ENCODE data around the gene PCCA. TPM values are rescaled to one million over a fixed set of nuclear protein-coding genes. Genes with fewer than 3 reads are reported as not detected.

The PCCA gene
- total RNA-seq, 1 experiment from 2014 or later: 8.9 TPM

GRCh38 chr13:100300243-100300642, 211.3 kb downstream of the PCCA start:
- CTCF ChIA-PET: interaction anchor here (0.5 kb wide), 1 partner anchor 388 kb away, joined by 3 read pairs; no protein-coding TSS in a partner anchor
- no peaks in the 10 kb centered on the region for H3K9me3 Mint-ChIP-seq (ENCODE audit: low read depth, unreplicated experiment)
- H3K4me3 Mint-ChIP-seq (ENCODE audit: low read depth, unreplicated experiment): no peak overlapping the region
- H3K4me1 Mint-ChIP-seq (ENCODE audit: low read depth, unreplicated experiment): no peaks in the 10 kb centered on the region
- DNase-seq: no peak
- H3K36me3 Mint-ChIP-seq (ENCODE audit: insufficient read depth, unreplicated experiment): no peaks in the 10 kb centered on the region
- no peaks in the 10 kb centered on the region for H3K27me3 Mint-ChIP-seq (ENCODE audit: unreplicated experiment)
- H3K27ac Mint-ChIP-seq (ENCODE audit: unreplicated experiment): no peak overlapping the region
- no TSS peak for BruUV-seq (replicated peaks)
- TF ChIP-seq CTCF (IDR thresholded peaks at IDR 0.05; ENCODE audit: unreplicated experiment): no peak
- intact Hi-C loops (cut with micrococcal nuclease; ENCODE audit: unreplicated experiment): no loop called here

- H3K9me3 Mint-ChIP-seq (ENCODE audit: low read depth, unreplicated experiment): no peaks in the 10 kb centered on the region
- TF ChIP-seq CTCF (IDR thresholded peaks at IDR 0.05; ENCODE audit: unreplicated experiment): no peak
- intact Hi-C loops (cut with micrococcal nuclease; ENCODE audit: unreplicated experiment): no loop called here
- H3K4me3 Mint-ChIP-seq (ENCODE audit: low read depth, unreplicated experiment): no peak overlapping the region
- H3K27ac Mint-ChIP-seq (ENCODE audit: unreplicated experiment): no peak overlapping the region
- H3K36me3 Mint-ChIP-seq (ENCODE audit: insufficient read depth, unreplicated experiment): no peaks in the 10 kb centered on the region
- no peak for DNase-seq
- H3K27me3 Mint-ChIP-seq (ENCODE audit: unreplicated experiment): no peaks in the 10 kb centered on the region
- BruUV-seq (replicated peaks): no TSS peak
- CTCF ChIA-PET: interaction anchor here (0.5 kb wide), 1 partner anchor 389 kb away, joined by 3 read pairs; no protein-coding TSS in a partner anchor
- H3K4me1 Mint-ChIP-seq (ENCODE audit: low read depth, unreplicated experiment): no peaks in the 10 kb centered on the region
Measured at GRCh38 chr13:100300708-100301107, 211.8 kb downstream of the PCCA start.

DNA sequence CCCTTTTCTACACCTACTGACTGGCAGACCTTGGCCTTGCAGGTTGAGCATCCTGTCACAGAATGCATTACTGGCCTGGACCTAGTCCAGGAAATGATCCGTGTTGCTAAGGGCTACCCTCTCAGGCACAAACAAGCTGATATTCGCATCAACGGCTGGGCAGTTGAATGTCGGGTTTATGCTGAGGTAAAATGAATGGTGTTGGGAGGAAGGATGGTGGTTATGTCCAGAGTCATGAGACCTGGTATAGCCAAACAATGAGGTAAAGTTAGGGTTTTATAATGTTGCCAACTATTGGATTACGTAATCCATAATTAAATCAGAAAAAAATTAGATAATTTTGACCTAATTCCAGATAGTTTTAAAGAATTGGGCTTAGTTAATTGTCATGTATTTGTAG, 212.5 kb downstream of the PCCA start:
- no peaks in the 10 kb centered on the region for H3K36me3 Mint-ChIP-seq (ENCODE audit: insufficient read depth, unreplicated experiment)
- H3K4me3 Mint-ChIP-seq (ENCODE audit: low read depth, unreplicated experiment): no peak overlapping the region
- H3K27me3 Mint-ChIP-seq (ENCODE audit: unreplicated experiment): no peaks in the 10 kb centered on the region
- no peak for TF ChIP-seq CTCF (IDR thresholded peaks at IDR 0.05; ENCODE audit: unreplicated experiment)
- H3K27ac Mint-ChIP-seq (ENCODE audit: unreplicated experiment): no peak overlapping the region
- intact Hi-C loops (cut with micrococcal nuclease; ENCODE audit: unreplicated experiment): no loop called here
- H3K9me3 Mint-ChIP-seq (ENCODE audit: low read depth, unreplicated experiment): no peaks in the 10 kb centered on the region
- CTCF ChIA-PET: no interaction called here
- BruUV-seq (replicated peaks): no TSS peak
- no peak for DNase-seq
- no peaks in the 10 kb centered on the region for H3K4me1 Mint-ChIP-seq (ENCODE audit: low read depth, unreplicated experiment)

- H3K4me1 Mint-ChIP-seq (ENCODE audit: low read depth, unreplicated experiment): no peaks in the 10 kb centered on the region
- H3K9me3 Mint-ChIP-seq (ENCODE audit: low read depth, unreplicated experiment): no peaks in the 10 kb centered on the region
- BruUV-seq (replicated peaks): no TSS peak
- DNase-seq: no peak
- H3K27ac Mint-ChIP-seq (ENCODE audit: unreplicated experiment): no peak overlapping the region
- no peaks in the 10 kb centered on the region for H3K27me3 Mint-ChIP-seq (ENCODE audit: unreplicated experiment)
- H3K36me3 Mint-ChIP-seq (ENCODE audit: insufficient read depth, unreplicated experiment): no peaks in the 10 kb centered on the region
- H3K4me3 Mint-ChIP-seq (ENCODE audit: low read depth, unreplicated experiment): no peak overlapping the region
- intact Hi-C loops (cut with micrococcal nuclease; ENCODE audit: unreplicated experiment): no loop called here
- TF ChIP-seq CTCF (IDR thresholded peaks at IDR 0.05; ENCODE audit: unreplicated experiment): no peak
- CTCF ChIA-PET: no interaction called here
Measured at GRCh38 chr13:100302391-100302790, 213.5 kb downstream of the PCCA start.
